HG03439 (cell line): ENCODE results near the gene PCCA.
"Not testable (repeated sequence)": the region's sequence is repeated elsewhere in the genome, so short reads cannot be mapped to it uniquely, and the experiment has no call there.

Experiments used
- ATAC-seq: cut with Tn5 transposase; IDR thresholded peaks from one replicate; pipeline ENCODE4 v1.9.1; 2021; ENCODE audit warnings: mild to moderate bottlenecking, moderate library complexity; ENCODE audit not compliant: unreplicated experiment

Gene PCCA

GRCh38 chr13:100519626-100520025 is 430.7 kb downstream of the PCCA start:
- ATAC-seq: no peak

GRCh38 chr13:100520936-100521850 is 432.3 kb downstream of the PCCA start:
- ATAC-seq: no peak

GRCh38 chr13:100521851-100522617 is 433.1 kb downstream of the PCCA start:
- ATAC-seq: no peak

GRCh38 chr13:100522618-100523309 is 433.9 kb downstream of the PCCA start:
- ATAC-seq: no peak

- ATAC-seq: no peak
Measured at GRCh38 chr13:100523411-100523810, 434.5 kb downstream of the PCCA start.

GRCh38 chr13:100523981-100524386 is 435.1 kb downstream of the PCCA start:
- ATAC-seq: no peak

- not testable (repeated sequence) for ATAC-seq
Measured at GRCh38 chr13:100524688-100525087, 435.8 kb downstream of the PCCA start.

- ATAC-seq: no peak
Measured at GRCh38 chr13:100525453-100526317, 436.8 kb downstream of the PCCA start.

GRCh38 chr13:100526318-100527000 is 437.6 kb downstream of the PCCA start:
- no peak for ATAC-seq

GRCh38 chr13:100527644-100528043 is 438.8 kb downstream of the PCCA start:
- no peak for ATAC-seq

GRCh38 chr13:100528353-100528752 is 439.5 kb downstream of the PCCA start:
- no peak for ATAC-seq

- no peak for ATAC-seq
Measured at GRCh38 chr13:100528820-100529219, 439.9 kb downstream of the PCCA start.

GRCh38 chr13:100529666-100530377 is 440.9 kb downstream of the PCCA start:
- ATAC-seq: no peak

- ATAC-seq: no peak
Measured at GRCh38 chr13:100530671-100531213, 441.8 kb downstream of the PCCA start.

- ATAC-seq: no peak
Measured at GRCh38 chr13:100532090-100532766, 443.3 kb downstream of the PCCA start.

- no peak for ATAC-seq
Measured at GRCh38 chr13:100532836-100533435, 444.0 kb downstream of the PCCA start.

- no peak for ATAC-seq
Measured at GRCh38 chr13:100533588-100534041, 444.7 kb downstream of the PCCA start.
